Uterus (tissue), 2 donors: ENCODE results near the gene KDM8.

ENCODE experiments used
- POLR2A ChIP-seq, 2 donors: fragments of 450-650 bp; IDR thresholded peaks; one replicate each; pipeline ENCODE4 v1.6.1; 2016; ENCODE audit warnings: antibody characterized with exemption in 2 of 2, mild to moderate bottlenecking in 1 of 2, moderate library complexity in 1 of 2
- TF ChIP-seq, protein P1 (sequence below), 4 experiments: fragments of 200-600 bp in 2 of 4; fragments of 450-650 bp in 2 of 4; sonication (generic) in 2 of 4; IDR thresholded peaks; one replicate each; pipeline ENCODE4 v1.5.1; 2016 to 2019; ENCODE audit warnings: antibody characterized with exemption in 4 of 4, mild to moderate bottlenecking in 2 of 4, moderate library complexity in 1 of 4

DNA sequence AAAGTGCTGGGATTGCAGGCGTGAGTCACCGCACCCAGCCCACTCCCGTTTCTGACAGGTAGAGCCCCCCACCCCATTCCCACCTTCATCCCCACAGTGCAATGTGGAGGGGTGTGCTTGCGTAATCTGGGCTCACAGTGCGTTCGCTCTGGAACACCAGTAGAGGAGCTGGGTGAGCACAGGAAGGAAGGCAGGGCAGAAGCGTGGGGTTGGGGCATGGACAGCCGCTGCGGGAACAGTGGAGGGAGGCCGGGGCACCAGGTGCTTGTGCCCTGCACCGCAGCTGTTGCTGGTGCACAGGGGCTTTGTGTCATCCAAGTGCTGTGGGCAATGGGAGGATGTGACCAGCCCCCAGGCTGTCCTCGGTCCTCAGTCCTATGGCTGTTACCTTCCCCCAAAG is 24.7 kb downstream of the KDM8 start:
- TF ChIP-seq, protein P1, sequence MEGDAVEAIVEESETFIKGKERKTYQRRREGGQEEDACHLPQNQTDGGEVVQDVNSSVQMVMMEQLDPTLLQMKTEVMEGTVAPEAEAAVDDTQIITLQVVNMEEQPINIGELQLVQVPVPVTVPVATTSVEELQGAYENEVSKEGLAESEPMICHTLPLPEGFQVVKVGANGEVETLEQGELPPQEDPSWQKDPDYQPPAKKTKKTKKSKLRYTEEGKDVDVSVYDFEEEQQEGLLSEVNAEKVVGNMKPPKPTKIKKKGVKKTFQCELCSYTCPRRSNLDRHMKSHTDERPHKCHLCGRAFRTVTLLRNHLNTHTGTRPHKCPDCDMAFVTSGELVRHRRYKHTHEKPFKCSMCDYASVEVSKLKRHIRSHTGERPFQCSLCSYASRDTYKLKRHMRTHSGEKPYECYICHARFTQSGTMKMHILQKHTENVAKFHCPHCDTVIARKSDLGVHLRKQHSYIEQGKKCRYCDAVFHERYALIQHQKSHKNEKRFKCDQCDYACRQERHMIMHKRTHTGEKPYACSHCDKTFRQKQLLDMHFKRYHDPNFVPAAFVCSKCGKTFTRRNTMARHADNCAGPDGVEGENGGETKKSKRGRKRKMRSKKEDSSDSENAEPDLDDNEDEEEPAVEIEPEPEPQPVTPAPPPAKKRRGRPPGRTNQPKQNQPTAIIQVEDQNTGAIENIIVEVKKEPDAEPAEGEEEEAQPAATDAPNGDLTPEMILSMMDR (IDR thresholded peaks at IDR 0.05) = no peak
- TF ChIP-seq POLR2A (IDR thresholded peaks at IDR 0.05) = no peak
